Liver (tissue), 9 donors: ENCODE measurements around the gene EXOSC10. TPM values are rescaled to one million over a fixed set of nuclear protein-coding genes. Genes with fewer than 3 reads are reported as not detected.

Experiments
- DNase-seq: peaks from one replicate; pipeline ENCODE4 v3.0.0-alpha.2; 2017; ENCODE audit warnings: low spot score
- H3K27ac ChIP-seq, 2 donors: one replicate each; pipeline ENCODE4 v1.7.0; 2013; ENCODE audit warnings: inconsistent platforms in 2 of 2, low read length in 2 of 2, control low read depth in 1 of 2, low read depth in 1 of 2, mild to moderate bottlenecking in 1 of 2
- H3K27me3 ChIP-seq, 4 donors: one replicate each; pipeline versions ENCODE4 v1.6.1 to v1.7.0; 2013; ENCODE audit warnings: low read length in 3 of 4, inconsistent platforms in 1 of 4, mild to moderate bottlenecking in 1 of 4, moderate library complexity in 1 of 4; ENCODE audit not compliant: control insufficient read depth in 4 of 4, insufficient read depth in 4 of 4
- H3K36me3 ChIP-seq, 4 donors: one replicate each; pipeline versions ENCODE4 v1.6.1 to v1.7.0; 2013; ENCODE audit warnings: low read length in 3 of 4, mild to moderate bottlenecking in 3 of 4, low read depth in 1 of 4, moderate library complexity in 1 of 4; ENCODE audit not compliant: control insufficient read depth in 4 of 4, insufficient read depth in 3 of 4
- H3K4me1 ChIP-seq, 4 donors: one replicate each; pipeline versions ENCODE4 v1.6.1 to v1.7.0; 2013; ENCODE audit warnings: low read length in 3 of 4, mild to moderate bottlenecking in 3 of 4, moderate library complexity in 1 of 4; ENCODE audit not compliant: control insufficient read depth in 4 of 4, insufficient read depth in 4 of 4
- H3K4me3 ChIP-seq, 3 donors: one replicate each; pipeline versions ENCODE4 v1.6.1 to v1.7.0; 2013; ENCODE audit warnings: low read length in 3 of 3, control low read depth in 1 of 3, low read depth in 1 of 3, mild to moderate bottlenecking in 1 of 3
- H3K9ac ChIP-seq, 2 donors: one replicate each; pipeline ENCODE4 v1.7.0; 2013; ENCODE audit warnings: low read length in 2 of 2, mild to moderate bottlenecking in 2 of 2, moderate library complexity in 2 of 2, control low read depth in 1 of 2, low read depth in 1 of 2
- H3K9me3 ChIP-seq, 4 donors: one replicate each; pipeline versions ENCODE4 v1.6.1 to v1.7.0; 2013; ENCODE audit warnings: low read length in 3 of 4; ENCODE audit not compliant: control insufficient read depth in 4 of 4
- ATF3 ChIP-seq: IDR thresholded peaks from 2 replicates; pipeline ENCODE4 v1.6.1; 2016; ENCODE audit warnings: antibody characterized with exemption
- CTCF ChIP-seq: fragments of 150-350 bp; IDR thresholded peaks from 2 replicates; pipeline ENCODE4 v1.5.1; 2017; ENCODE audit warnings: improper control_type of control experiment, low read depth, low read length; ENCODE audit not compliant: missing input control
- EGR1 ChIP-seq, 2 donors: IDR thresholded peaks; 2 replicates each; pipeline ENCODE4 v1.6.1; 2016 to 2018; ENCODE audit warnings: antibody characterized with exemption in 2 of 2, low read depth in 2 of 2
- FOXA2 ChIP-seq: IDR thresholded peaks from 2 replicates; pipeline ENCODE4 v1.6.1; 2016; ENCODE audit warnings: antibody characterized with exemption
- GABPA ChIP-seq, 2 donors: IDR thresholded peaks in 1 of 2; conservative IDR thresholded peaks in 1 of 2; 2 replicates each; pipeline ENCODE4 v1.6.1; 2016; ENCODE audit warnings: antibody characterized with exemption in 2 of 2, mild to moderate bottlenecking in 1 of 2, moderate library complexity in 1 of 2
- NR2F2 ChIP-seq: IDR thresholded peaks from 2 replicates; pipeline ENCODE4 v1.6.1; 2016; ENCODE audit warnings: antibody characterized with exemption
- RAD21 ChIP-seq, 2 donors: IDR thresholded peaks; 2 replicates each; pipeline ENCODE4 v1.6.1; 2016; ENCODE audit warnings: antibody characterized with exemption in 2 of 2, mild to moderate bottlenecking in 2 of 2
- REST ChIP-seq: IDR thresholded peaks from 2 replicates; pipeline ENCODE4 v1.6.1; 2016; ENCODE audit warnings: antibody characterized with exemption, mild to moderate bottlenecking
- RXRA ChIP-seq, 2 donors: IDR thresholded peaks; 2 replicates each; pipeline ENCODE4 v1.6.1; 2017 to 2018; ENCODE audit warnings: antibody characterized with exemption in 2 of 2, mild to moderate bottlenecking in 1 of 2
- TAF1 ChIP-seq: conservative IDR thresholded peaks from 2 replicates; pipeline ENCODE4 v1.6.1; 2016; ENCODE audit warnings: antibody characterized with exemption, mild to moderate bottlenecking
- YY1 ChIP-seq: IDR thresholded peaks from 2 replicates; pipeline ENCODE4 v1.6.1; 2016; ENCODE audit warnings: antibody characterized with exemption, mild to moderate bottlenecking
- ZBTB33 ChIP-seq: IDR thresholded peaks from 2 replicates; pipeline ENCODE4 v1.6.1; 2016; ENCODE audit warnings: antibody characterized with exemption
- WGBS: extraction: QIAGEN DNeasy Blood & Tissue Kit; methylation state at CpG from one replicate; pipeline ENCODE4 v1.1.7; 2013; 5-methylcytosine and 5-hydroxymethylcytosine counted together
- polyA plus RNA-seq, 2 donors: library from polyadenylated mRNA; stranded (reverse) in 1 of 2; unstranded in 1 of 2; fragments of 200-250 nt in 1 of 2; fragments of >200 nt in 1 of 2; fragmentation: Nextera tagmentation in 1 of 2; extraction: Ambion mirVana in 1 of 2; gene quantifications; one replicate each; pipeline versions ENCODE4 v1.2.1 to v1.2.3, GENCODE V29; 2013 to 2015
- total RNA-seq, 2 donors: library from RNA; depleted of rRNA; stranded (reverse); fragments of >200 nt; gene quantifications; one replicate each; pipeline ENCODE4 v1.2.3, GENCODE V29; 2014
- donor health status: healthy.
- donor health status: healthy.
- donor health status: healthy.
- donor health status: healthy.
- donor health status: healthy.

The EXOSC10 gene
- total and polyA plus RNA-seq, 4 donors = 11.3 to 29.2 (median 20.9) TPM

- no peak overlapping the region for H3K4me3 ChIP-seq
- no peak overlapping the region for H3K27ac ChIP-seq
- DNase-seq = no peak
- no peak overlapping the region for H3K9ac ChIP-seq
- H3K27me3 ChIP-seq = no peaks in the 10 kb centered on the region
- TF ChIP-seq ATF3 (no peak), NR2F2 (no peak), TAF1 (no peak), RXRA (IDR thresholded peaks at IDR 0.05) (no peak), EGR1 (IDR thresholded peaks at IDR 0.05; ENCODE audit: low read depth in 2 of 2) (no peak), GABPA (IDR thresholded peaks at IDR 0.05 in 1 of 2, conservative IDR thresholded peaks at IDR 0.05 in 1 of 2) (no peak), ZBTB33 (no peak), REST (no peak)
- no peaks in the 10 kb centered on the region for H3K9me3 ChIP-seq
- H3K4me1 ChIP-seq = peaks cover 0 to under 1% (median 0%) of the 10 kb centered on the region in 4 donors
- peaks cover 5 to 78% (median 64%) of the 10 kb centered on the region in 4 donors for H3K36me3 ChIP-seq
- WGBS = 92% methylated on average over 3 of the region's 3 CpGs
Observed at GRCh38 chr1:11024154-11024873, 75.4 kb downstream of the EXOSC10 start.

- H3K36me3 ChIP-seq = peaks cover 9 to 86% (median 72%) of the 10 kb centered on the region in 4 donors
- no peak for TF ChIP-seq YY1
- TF ChIP-seq RAD21 (IDR thresholded peaks at IDR 0.05) = no peak
- TF ChIP-seq CTCF = no peak
- TF ChIP-seq ATF3 = no peak
- no peak for TF ChIP-seq ZBTB33
- TF ChIP-seq REST = no peak
- TF ChIP-seq FOXA2 = no peak
- peaks cover 0 to 3% (median 1%) of the 10 kb centered on the region in 4 donors for H3K4me1 ChIP-seq
- no peak overlapping the region for H3K9ac ChIP-seq
- no peak overlapping the region for H3K27ac ChIP-seq
- DNase-seq = no peak
- H3K4me3 ChIP-seq = no peak overlapping the region
- WGBS = 97% methylated on average over 14 of the region's 14 CpGs
- H3K27me3 ChIP-seq = no peaks in the 10 kb centered on the region
- H3K9me3 ChIP-seq = no peaks in the 10 kb centered on the region
Observed at GRCh38 chr1:11023201-11023600, 76.5 kb downstream of the EXOSC10 start.
